HT-29 (cell line): ENCODE data around the gene PPP1R9B. TPM values are rescaled to one million over a fixed set of nuclear protein-coding genes. Genes with fewer than 3 reads are reported as not detected.

Experiments
- DNase-seq: peaks from one replicate; pipeline ENCODE4 v3.0.0-alpha.2; 2015; ENCODE audit warnings: low spot score
- total RNA-seq: library from RNA; depleted of rRNA; stranded (reverse); fragments of >200 nt; shearing (Covaris generic); gene quantifications from 2 replicates; pipeline ENCODE4 v1.2.3, GENCODE V29; 2014

Gene PPP1R9B
- total RNA-seq, 1 experiment from 2014 or later = 54.6 TPM

DNA sequence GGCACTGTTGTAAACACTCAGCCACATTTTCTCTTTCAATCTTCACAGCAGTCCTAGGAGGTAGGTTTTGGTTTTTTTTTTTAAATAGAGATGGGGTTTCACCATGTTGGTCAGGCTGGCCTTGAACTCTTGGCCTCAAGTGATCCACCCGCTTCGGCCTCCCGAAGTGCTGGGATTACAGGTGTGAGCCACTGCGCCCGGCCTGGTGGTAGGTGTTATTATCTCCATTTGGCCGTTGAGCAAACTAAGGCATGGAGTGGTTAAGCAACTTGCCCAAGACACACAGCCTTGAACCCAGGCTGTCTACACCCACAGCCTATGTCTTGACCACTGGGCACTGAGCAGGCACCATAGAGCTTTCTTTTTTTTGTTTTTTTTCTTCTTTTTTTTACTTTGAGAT lies 24.0 kb upstream of the PPP1R9B start:
- no peak for DNase-seq

- no peak for DNase-seq
Observed at GRCh38 chr17:50173335-50173941, 23.0 kb upstream of the PPP1R9B start.

DNA sequence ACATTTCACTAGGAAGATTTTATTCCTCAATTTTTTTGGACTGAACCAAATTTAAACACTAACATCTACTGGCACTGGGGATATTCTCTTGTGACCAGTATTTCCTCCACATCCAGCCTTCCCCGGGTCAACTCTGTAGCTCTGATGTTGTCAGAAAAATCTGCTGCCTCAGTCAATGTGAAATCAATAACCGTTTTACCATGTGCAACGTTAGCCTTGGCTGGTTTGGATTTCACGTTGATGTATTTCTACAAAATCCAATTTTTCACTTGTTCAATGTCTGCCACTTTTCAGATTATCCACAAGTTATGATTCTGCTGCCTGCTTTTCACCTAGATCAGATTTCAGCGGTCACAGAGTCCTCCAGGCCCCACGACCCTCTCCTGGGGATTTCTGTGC lies 22.5 kb upstream of the PPP1R9B start:
- DNase-seq = no peak

DNA sequence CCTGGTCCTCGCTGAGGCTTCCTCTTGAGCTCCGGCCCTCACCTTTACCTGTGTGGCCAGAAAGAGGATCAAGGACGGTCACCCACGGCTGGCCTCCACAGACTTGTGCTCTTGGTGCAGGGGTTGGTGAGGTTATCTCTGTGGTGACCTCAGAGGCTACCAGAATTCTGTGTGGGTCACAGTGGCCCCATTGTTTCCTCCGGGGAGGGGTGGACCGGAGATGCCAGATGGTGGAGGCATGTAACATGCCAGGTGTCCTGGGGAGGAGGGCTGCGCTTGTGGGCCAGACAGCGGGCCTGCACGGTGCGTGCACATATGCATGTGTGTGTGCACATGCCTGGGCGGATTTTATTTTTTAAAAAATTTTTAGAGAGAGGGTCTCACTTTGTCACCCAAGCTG lies 21.7 kb upstream of the PPP1R9B start:
- DNase-seq = no peak

DNA sequence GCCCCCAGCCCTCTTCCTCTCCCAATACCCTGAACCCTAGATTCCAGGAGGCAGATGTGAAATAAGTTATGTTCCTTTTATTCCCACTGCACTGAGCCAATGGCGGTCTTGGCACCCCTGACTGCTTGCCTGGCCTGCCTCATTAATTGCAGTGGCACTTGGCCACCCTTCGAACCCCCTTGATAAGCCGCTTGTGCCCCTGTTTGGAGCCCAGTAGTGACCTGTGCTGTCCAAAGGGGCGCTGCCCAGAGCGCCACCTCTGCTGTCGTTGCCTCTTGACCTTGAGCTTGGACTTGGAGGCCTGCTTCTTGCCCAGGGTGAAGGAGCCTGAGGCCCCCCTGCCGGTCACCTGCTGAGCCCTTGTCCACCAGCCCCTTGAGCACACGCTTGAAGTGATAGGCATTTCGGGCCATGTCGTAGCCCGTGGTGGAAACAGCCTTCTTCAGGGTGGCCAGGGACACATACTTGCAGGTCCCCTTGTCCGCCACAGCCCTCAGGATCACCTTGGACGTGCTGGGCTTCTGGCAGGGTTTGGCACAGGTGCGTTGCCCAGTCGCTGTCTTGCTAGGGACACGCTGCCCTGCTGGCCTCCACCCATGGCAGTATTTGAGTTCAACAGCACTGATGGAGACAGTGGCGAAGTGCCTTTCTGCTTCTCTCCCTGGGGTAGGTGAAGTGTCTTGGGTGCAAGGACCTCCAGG lies 21.0 kb upstream of the PPP1R9B start:
- no peak for DNase-seq

GRCh38 chr17:50170662-50171370 lies 20.3 kb upstream of the PPP1R9B start:
- DNase-seq = peak; percentile 23

- DNase-seq = no peak
Observed at GRCh38 chr17:50169881-50170459, 19.5 kb upstream of the PPP1R9B start.

DNA sequence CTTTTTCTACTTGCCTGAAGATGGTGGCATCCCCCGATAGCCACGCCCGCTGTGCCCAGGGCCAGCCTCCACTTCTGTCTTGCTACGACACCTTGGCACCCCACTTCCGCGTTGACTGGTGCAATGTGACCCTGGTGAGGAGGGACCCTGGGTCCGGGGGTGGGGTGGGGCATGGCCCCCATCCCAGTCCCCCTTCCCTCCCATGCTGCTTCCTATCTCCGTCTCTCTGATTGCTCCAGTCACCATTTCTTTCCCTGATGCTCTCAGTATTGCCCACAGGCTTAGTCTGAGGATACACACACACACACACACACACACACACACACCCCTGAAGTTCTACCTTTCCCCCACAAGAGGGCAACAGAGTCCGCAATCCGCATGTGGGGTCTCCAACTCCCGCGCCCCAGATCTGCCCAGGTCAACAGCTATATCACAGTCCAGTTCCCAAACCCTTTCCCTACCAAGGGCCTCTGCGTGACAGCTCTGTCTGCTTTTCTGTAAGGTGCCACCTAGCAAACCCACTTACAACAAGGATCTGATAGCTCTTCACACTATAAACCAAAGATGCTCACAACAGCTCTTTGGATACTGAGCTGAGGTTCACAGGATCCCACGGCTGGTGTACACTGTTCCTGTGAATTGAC lies 18.8 kb upstream of the PPP1R9B start:
- DNase-seq = peak; percentile 76

- no peak for DNase-seq
Observed at GRCh38 chr17:50168319-50168718, 17.8 kb upstream of the PPP1R9B start.

GRCh38 chr17:50167371-50167770 lies 16.9 kb upstream of the PPP1R9B start:
- DNase-seq = no peak

DNA sequence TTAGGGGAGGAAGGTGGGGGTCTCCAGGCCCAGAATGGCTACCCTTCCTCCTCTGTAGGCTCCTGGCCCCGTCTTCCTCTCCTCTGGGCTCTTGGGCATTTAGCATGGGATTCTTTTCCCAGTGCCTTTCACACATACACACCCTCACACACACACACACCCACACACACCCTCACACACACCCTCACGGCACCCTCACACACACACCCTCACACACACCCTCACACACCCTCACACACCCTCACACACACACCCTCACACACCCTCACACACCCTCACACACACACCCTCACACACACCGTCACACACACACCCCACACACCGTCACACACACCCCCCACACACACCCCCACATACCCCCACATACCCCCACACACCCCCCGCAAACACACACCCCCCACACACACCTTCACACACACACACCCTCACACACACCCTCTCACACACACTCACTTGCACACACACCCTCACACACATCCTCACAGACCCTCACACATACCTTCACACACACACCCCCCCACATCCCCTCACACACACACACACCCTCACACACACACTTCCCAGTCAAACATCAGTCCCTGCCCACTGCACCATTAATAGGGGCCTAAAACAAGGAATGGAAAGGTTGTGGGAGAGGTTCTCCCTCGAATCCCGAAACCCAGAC lies 16.2 kb upstream of the PPP1R9B start:
- DNase-seq = no peak

- DNase-seq = no peak
Observed at GRCh38 chr17:50165867-50166517, 15.5 kb upstream of the PPP1R9B start, which contains the start of gene SGCA. TSS of gene SGCA (plus strand) at chr17:50166005. CDS start at chr17:50166041, 36 bp downstream.

GRCh38 chr17:50165466-50165865 lies 15.0 kb upstream of the PPP1R9B start:
- DNase-seq = no peak

DNA sequence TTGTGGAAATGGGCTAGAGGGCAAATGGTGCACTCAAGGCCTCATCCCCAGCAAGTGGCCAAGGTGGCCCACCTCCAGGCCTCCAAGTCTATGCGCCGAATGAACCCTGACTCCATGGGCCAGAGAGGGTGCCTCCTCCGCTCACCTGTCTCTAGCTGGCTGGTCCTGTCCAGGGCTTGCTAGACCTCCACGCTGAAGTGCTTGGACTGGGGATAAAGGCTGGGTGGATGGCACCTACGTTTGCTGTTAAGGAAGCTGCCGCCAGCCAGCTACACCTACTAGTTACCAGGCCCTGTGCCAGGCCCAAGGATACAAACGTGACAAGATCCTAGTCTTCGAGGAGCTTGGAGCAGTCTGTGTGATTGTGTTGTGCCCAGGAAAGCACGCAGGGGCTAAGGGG lies 14.6 kb upstream of the PPP1R9B start:
- no peak for DNase-seq

GRCh38 chr17:50164697-50164988 lies 14.2 kb upstream of the PPP1R9B start:
- no peak for DNase-seq

DNA sequence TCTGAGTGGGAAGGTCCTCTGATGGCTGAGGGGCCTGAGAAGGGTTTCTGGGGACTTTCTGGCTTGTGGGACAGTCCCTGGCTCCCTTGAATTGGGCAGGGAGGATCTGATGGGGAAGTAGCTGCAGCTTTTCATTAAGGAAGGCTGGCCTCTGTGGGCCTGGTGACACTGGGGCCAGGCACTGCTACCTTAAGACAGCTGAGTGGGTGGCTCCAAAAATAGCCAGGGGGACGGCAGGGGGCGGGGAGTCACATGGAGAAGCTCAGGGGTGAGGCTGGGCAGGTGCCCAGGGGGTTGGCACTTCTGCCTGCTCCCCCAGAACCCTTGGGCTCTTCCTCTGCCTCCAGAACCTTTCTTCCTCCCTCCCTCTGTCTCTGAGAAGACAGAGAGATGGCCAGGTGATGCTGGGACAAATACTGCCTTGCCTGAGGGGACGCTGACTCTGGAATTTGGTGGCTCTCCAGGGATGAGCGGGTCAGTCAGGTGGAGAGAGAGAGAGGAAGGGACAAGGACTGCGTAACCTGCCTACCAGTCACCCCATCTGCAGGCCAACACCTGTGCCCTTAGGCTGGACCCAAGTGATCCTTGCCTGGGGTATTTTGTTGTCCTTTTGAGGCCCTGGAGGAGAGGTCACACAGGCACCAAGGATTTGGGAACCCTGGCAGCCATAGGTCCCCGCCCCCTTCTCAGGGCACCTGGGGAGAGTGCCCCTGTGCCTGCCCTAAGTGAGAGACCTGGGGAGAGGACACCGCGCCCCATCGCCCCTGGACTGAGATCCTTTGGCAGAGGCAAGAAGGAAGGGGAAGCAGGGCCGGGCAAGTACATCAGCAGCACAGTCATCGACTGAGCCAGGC lies 13.6 kb upstream of the PPP1R9B start:
- DNase-seq = no peak

GRCh38 chr17:50162466-50163254 lies 12.2 kb upstream of the PPP1R9B start:
- DNase-seq = no peak

GRCh38 chr17:50161911-50162288 lies 11.4 kb upstream of the PPP1R9B start:
- no peak for DNase-seq
